C4-2B (cell line): ENCODE measurements around the gene IL1R1.
"Not testable (repeated sequence)": the region's sequence is repeated elsewhere in the genome, so short reads cannot be mapped to it uniquely, and the experiment has no call there.

ENCODE experiments used
- H3K27ac ChIP-seq: fragments of 450-650 bp; 2 replicates; pipeline ENCODE4 v1.5.1; 2017
- CTCF ChIP-seq: fragments of 450-650 bp; conservative IDR thresholded peaks from 2 replicates; pipeline ENCODE4 v1.5.1; 2017; ENCODE audit warnings: mild to moderate bottlenecking
- ZFX ChIP-seq: fragments of 450-650 bp; IDR thresholded peaks from 2 replicates; pipeline ENCODE4 v1.6.1; 2017

The IL1R1 gene

GRCh38 chr2:102100371-102101096, 42.0 kb upstream of the IL1R1 start:
- H3K27ac ChIP-seq = no peak overlapping the region
- TF ChIP-seq ZFX = no peak
- no peak for TF ChIP-seq CTCF

- H3K27ac ChIP-seq = no peak overlapping the region
- TF ChIP-seq ZFX (no peak), CTCF (no peak)
These were observed 41.3 kb upstream of the IL1R1 start for GRCh38 chr2:102101097-102101848.

GRCh38 chr2:102101849-102102635, 40.5 kb upstream of the IL1R1 start:
- TF ChIP-seq ZFX = no peak
- TF ChIP-seq CTCF = no peak
- no peak overlapping the region for H3K27ac ChIP-seq

GRCh38 chr2:102102636-102102948, 40.0 kb upstream of the IL1R1 start:
- H3K27ac ChIP-seq = not testable (repeated sequence)

GRCh38 chr2:102103284-102103683, 39.3 kb upstream of the IL1R1 start:
- no peak overlapping the region for H3K27ac ChIP-seq
- TF ChIP-seq CTCF (no peak), ZFX (no peak)

- TF ChIP-seq CTCF = no peak
- TF ChIP-seq ZFX = no peak
- no peak overlapping the region for H3K27ac ChIP-seq
These were observed 38.3 kb upstream of the IL1R1 start for GRCh38 chr2:102103992-102104871.

- H3K27ac ChIP-seq = no peak overlapping the region
- no peak for TF ChIP-seq ZFX
- no peak for TF ChIP-seq CTCF
These were observed 36.4 kb upstream of the IL1R1 start for GRCh38 chr2:102106133-102106556.

GRCh38 chr2:102106813-102107740, 35.5 kb upstream of the IL1R1 start:
- not testable (repeated sequence) for H3K27ac ChIP-seq
